Upper lobe of left lung (tissue), 6 donors: ENCODE data around the gene CCNA1. TPM values are rescaled to one million over a fixed set of nuclear protein-coding genes. Genes with fewer than 3 reads are reported as not detected.

Source experiments
- ATAC-seq, 2 donors: fragments of 200-7000 bp; cut with Tn5 transposase; one replicate each; pipeline ENCODE4 v1.9.1; 2022; ENCODE audit warnings: mild to moderate bottlenecking in 2 of 2, moderate library complexity in 2 of 2; ENCODE audit not compliant: low FRiP score in 2 of 2
- DNase-seq, 2 donors: peaks; one replicate each; pipeline ENCODE4 v3.0.0-alpha.2; 2019 to 2020
- H3K27ac ChIP-seq, 4 donors: fragments of 200-600 bp; sonication (generic); one replicate each; pipeline ENCODE4 v1.5.1; 2016 to 2019
- H3K27me3 ChIP-seq, 4 donors: fragments of 200-600 bp; sonication (generic); one replicate each; pipeline ENCODE4 v1.5.1; 2017 to 2019
- H3K36me3 ChIP-seq, 4 donors: fragments of 200-600 bp; sonication (generic); one replicate each; pipeline ENCODE4 v1.5.1; 2016 to 2019
- H3K4me1 ChIP-seq, 4 donors: fragments of 200-600 bp; sonication (generic); one replicate each; pipeline ENCODE4 v1.5.1; 2018 to 2019
- H3K4me3 ChIP-seq, 4 donors: fragments of 200-600 bp; sonication (generic); one replicate each; pipeline ENCODE4 v1.5.1; 2017 to 2019; ENCODE audit warnings: mild to moderate bottlenecking in 2 of 4, moderate library complexity in 1 of 4
- H3K9me3 ChIP-seq, 4 donors: fragments of 200-600 bp; sonication (generic); one replicate each; pipeline ENCODE4 v1.5.1; 2018 to 2019
- CTCF ChIP-seq, 6 experiments: fragments of 450-650 bp in 4 of 6; fragments of 200-600 bp in 2 of 6; sonication (generic) in 2 of 6; IDR thresholded peaks; one replicate each; pipeline ENCODE4 v1.5.1; 2016 to 2019; ENCODE audit warnings: antibody characterized with exemption in 6 of 6
- EP300 ChIP-seq, 4 donors: sonication (generic); formaldehyde crosslinking; IDR thresholded peaks; one replicate each; pipeline ENCODE4 v1.5.1; 2017; ENCODE audit warnings: antibody characterized with exemption in 4 of 4, control low read depth in 2 of 4
- POLR2A ChIP-seq, 4 donors: fragments of 450-650 bp; IDR thresholded peaks; one replicate each; pipeline ENCODE4 v1.5.1; 2016 to 2017; ENCODE audit warnings: antibody characterized with exemption in 4 of 4, mild to moderate bottlenecking in 2 of 4
- POLR2AphosphoS5 ChIP-seq, 2 donors: sonication (generic); formaldehyde crosslinking; IDR thresholded peaks; one replicate each; pipeline ENCODE4 v1.5.1; 2017; ENCODE audit warnings: antibody characterized with exemption in 2 of 2
- WGBS, 2 donors: methylation state at CpG; one replicate each; pipeline ENCODE4 v1.1.5; 2017 to 2018; 5-methylcytosine and 5-hydroxymethylcytosine counted together
- total RNA-seq, 6 donors: library from RNA; depleted of rRNA in 4 of 6; stranded (reverse); fragments of >200 nt in 4 of 6; gene quantifications; one replicate each; pipeline versions ENCODE4 v1.1.0 to v1.2.1, GENCODE V29; 2016 to 2021
- donor health status: DM: no; HTN: no; CAD: no; lungs with moderate emphysema.
- donor health status: DM: no; HTN: yes; CAD: no; lungs with severe emphysema.

Gene CCNA1
- total RNA-seq, 6 donors from 2014 or later = 0.31 to 2.4 (median 1.7) TPM; not detected in 2

GRCh38 chr13:36447501-36447900 is 15.2 kb downstream of the CCNA1 start:
- WGBS, 2 donors = 68 to 77% methylated on average over 7 of the region's 7 CpGs
- ATAC-seq = no peak
- no peaks in the 10 kb centered on the region for H3K36me3 ChIP-seq
- DNase-seq = no peak
- H3K4me3 ChIP-seq = no peak overlapping the region
- TF ChIP-seq POLR2A (IDR thresholded peaks at IDR 0.05) (no peak), POLR2AphosphoS5 (IDR thresholded peaks at IDR 0.05) (no peak), CTCF (IDR thresholded peaks at IDR 0.05) (no peak), EP300 (IDR thresholded peaks at IDR 0.05) (no peak)
- no peak overlapping the region for H3K27ac ChIP-seq
- H3K27me3 ChIP-seq = no peaks in the 10 kb centered on the region
- no peaks in the 10 kb centered on the region for H3K4me1 ChIP-seq
- no peaks in the 10 kb centered on the region for H3K9me3 ChIP-seq

- Histone ChIP-seq H3K27ac (no peak overlapping the region), H3K36me3 (no peaks in the 10 kb centered on the region), H3K4me3 (no peak overlapping the region), H3K4me1 (no peaks in the 10 kb centered on the region), H3K9me3 (no peaks in the 10 kb centered on the region), H3K27me3 (no peaks in the 10 kb centered on the region)
- 48 to 52% methylated on average over 3 of the region's 3 CpGs for whole genome bisulfite sequencing, 2 donors
- no peak for DNase-seq
- no peak for TF ChIP-seq POLR2AphosphoS5 (IDR thresholded peaks at IDR 0.05)
- no peak for TF ChIP-seq POLR2A (IDR thresholded peaks at IDR 0.05)
- no peak for TF ChIP-seq CTCF (IDR thresholded peaks at IDR 0.05)
- TF ChIP-seq EP300 (IDR thresholded peaks at IDR 0.05) = no peak
- ATAC-seq = no peak
Measured at GRCh38 chr13:36450534-36450933, 18.2 kb downstream of the CCNA1 start.

GRCh38 chr13:36453516-36453915 is 21.2 kb downstream of the CCNA1 start:
- no peak for DNase-seq
- TF ChIP-seq CTCF (IDR thresholded peaks at IDR 0.05) = peak in 3 of 6 experiments; percentile 10 to 39 (median 17)
- no peak for TF ChIP-seq POLR2A (IDR thresholded peaks at IDR 0.05)
- Histone ChIP-seq H3K27ac (no peak overlapping the region), H3K9me3 (no peaks in the 10 kb centered on the region), H3K27me3 (no peaks in the 10 kb centered on the region), H3K4me3 (no peak overlapping the region), H3K36me3 (no peaks in the 10 kb centered on the region), H3K4me1 (no peaks in the 10 kb centered on the region)
- peak in 1 of 2 donors; percentile 65 for ATAC-seq
- 68 to 77% methylated on average over 5 of the region's 5 CpGs for WGBS, 2 donors

GRCh38 chr13:36454121-36454520 is 21.8 kb downstream of the CCNA1 start:
- no peaks in the 10 kb centered on the region for H3K27me3 ChIP-seq
- H3K36me3 ChIP-seq = no peaks in the 10 kb centered on the region
- H3K9me3 ChIP-seq = no peaks in the 10 kb centered on the region
- H3K4me1 ChIP-seq = no peaks in the 10 kb centered on the region
- H3K27ac ChIP-seq = no peak overlapping the region
- 60 to 83% methylated on average over 1 of the region's 1 CpG for WGBS, 2 donors
- no peak overlapping the region for H3K4me3 ChIP-seq
- DNase-seq = no peak
- no peak for ATAC-seq
- TF ChIP-seq POLR2A (IDR thresholded peaks at IDR 0.05) = no peak
- TF ChIP-seq POLR2AphosphoS5 (IDR thresholded peaks at IDR 0.05) = no peak

- H3K27ac ChIP-seq = no peak overlapping the region
- no peak for DNase-seq
- H3K4me3 ChIP-seq = no peak overlapping the region
- TF ChIP-seq POLR2A (IDR thresholded peaks at IDR 0.05) (no peak), CTCF (IDR thresholded peaks at IDR 0.05) (no peak), EP300 (IDR thresholded peaks at IDR 0.05) (no peak), POLR2AphosphoS5 (IDR thresholded peaks at IDR 0.05) (no peak)
- no peaks in the 10 kb centered on the region for H3K27me3 ChIP-seq
- ATAC-seq = no peak
- H3K36me3 ChIP-seq = no peaks in the 10 kb centered on the region
- H3K9me3 ChIP-seq = no peaks in the 10 kb centered on the region
- no peaks in the 10 kb centered on the region for H3K4me1 ChIP-seq
- WGBS, 2 donors = 61 to 66% methylated on average over 3 of the region's 3 CpGs
Measured at GRCh38 chr13:36454987-36455386, 22.7 kb downstream of the CCNA1 start.
